NCI-H146 treated with DMSO at 0.1 percent for 48 hours (cell line): ENCODE data around the gene PDS5A.
"Not testable (repeated sequence)": the region's sequence is repeated elsewhere in the genome, so short reads cannot be mapped to it uniquely, and the experiment has no call there.

ENCODE experiments used
- DNase-seq: peaks from one replicate; lab custom pipeline; 2025; ENCODE audit not compliant: unreplicated experiment; lab: John Stamatoyannopoulos, UW

The PDS5A gene

GRCh38 chr4:39908284-39908683 lies 69.4 kb downstream of the PDS5A start:
- DNase-seq: no peak

- DNase-seq: no peak
Observed at GRCh38 chr4:39905656-39906055, 72.1 kb downstream of the PDS5A start.

- DNase-seq: not testable (repeated sequence)
Observed at GRCh38 chr4:39905019-39905418, 72.7 kb downstream of the PDS5A start.

- DNase-seq: no peak
Observed at GRCh38 chr4:39900966-39901365, 76.7 kb downstream of the PDS5A start.

GRCh38 chr4:39899291-39899690 lies 78.4 kb downstream of the PDS5A start:
- no peak for DNase-seq

GRCh38 chr4:39898015-39898414 lies 79.7 kb downstream of the PDS5A start:
- no peak for DNase-seq

GRCh38 chr4:39893693-39894072 lies 84.0 kb downstream of the PDS5A start:
- DNase-seq: no peak

GRCh38 chr4:39892988-39893692 lies 84.6 kb downstream of the PDS5A start:
- no peak for DNase-seq

GRCh38 chr4:39889226-39889625 lies 88.5 kb downstream of the PDS5A start:
- no peak for DNase-seq

GRCh38 chr4:39888541-39888940 lies 89.2 kb downstream of the PDS5A start:
- no peak for DNase-seq

GRCh38 chr4:39883646-39884045 lies 94.1 kb downstream of the PDS5A start:
- no peak for DNase-seq

- DNase-seq: no peak
Observed at GRCh38 chr4:39881789-39882188, 95.9 kb downstream of the PDS5A start.

- no peak for DNase-seq
Observed at GRCh38 chr4:39877971-39878370, 99.7 kb downstream of the PDS5A start.

GRCh38 chr4:39873823-39874222 lies 103.9 kb downstream of the PDS5A start:
- no peak for DNase-seq

- DNase-seq: no peak
Observed at GRCh38 chr4:39865280-39865679, 112.4 kb downstream of the PDS5A start.

- no peak for DNase-seq
Observed at GRCh38 chr4:39864391-39864790, 113.3 kb downstream of the PDS5A start.

GRCh38 chr4:39860804-39861203 lies 116.9 kb downstream of the PDS5A start:
- DNase-seq: no peak

- no peak for DNase-seq
Observed at GRCh38 chr4:39855909-39856512, 121.7 kb downstream of the PDS5A start.

GRCh38 chr4:39852636-39853035 lies 125.1 kb downstream of the PDS5A start:
- no peak for DNase-seq

GRCh38 chr4:39850727-39851126 lies 127.0 kb downstream of the PDS5A start:
- no peak for DNase-seq

GRCh38 chr4:39846705-39847104 lies 131.0 kb downstream of the PDS5A start:
- no peak for DNase-seq

GRCh38 chr4:39846120-39846519 lies 131.6 kb downstream of the PDS5A start:
- DNase-seq: no peak

- DNase-seq: no peak
Observed at GRCh38 chr4:39841894-39842293, 135.8 kb downstream of the PDS5A start.
